Naive thymus-derived CD4-positive, alpha-beta T cell (primary cell): Measurements from ENCODE around the gene SLC39A3. TPM values are rescaled to one million over a fixed set of nuclear protein-coding genes. Genes with fewer than 3 reads are reported as not detected.

Experiments
- ATAC-seq: fragments of 150-1000 bp; cut with Tn5 transposase; 2 replicates; pipeline ENCODE4 v1.10.0; 2021; ENCODE audit warnings: mild to moderate bottlenecking, moderate library complexity
- CTCF ChIA-PET: fragments of 350-600 bp; sonication (Branson Sonifier 250); formaldehyde crosslinking; loops from one replicate; lab custom pipeline; 2021; ENCODE audit warnings: antibody characterized with exemption; lab: Charles Lee
- POLR2A ChIA-PET: fragments of 350-600 bp; sonication (Branson Sonifier 250); formaldehyde crosslinking; loops from one replicate; lab custom pipeline; 2021; ENCODE audit warnings: antibody characterized with exemption, inconsistent platforms; lab: Charles Lee
- DNase-seq, 9 donors: peaks; one replicate each; pipeline versions ENCODE4 v3.0.0 to v3.0.0-alpha.2; 2020 to 2022; ENCODE audit warnings: mixed read lengths in 1 of 9
- H3K27ac ChIP-seq: one replicate; pipeline ENCODE4 v1.7.0; 2013; ENCODE audit warnings: mild to moderate bottlenecking, low read depth, low read length, moderate library complexity
- H3K27me3 ChIP-seq, 2 donors: one replicate each; pipeline ENCODE4 v1.7.0; 2013; ENCODE audit warnings: low read length in 2 of 2, mild to moderate bottlenecking in 2 of 2, moderate library complexity in 2 of 2; ENCODE audit not compliant: control insufficient read depth in 2 of 2, insufficient read depth in 2 of 2
- H3K36me3 ChIP-seq, 3 experiments: 1 replicate in 2 of 3; 2 replicates in 1 of 3; pipeline ENCODE4 v1.7.0; 2013; ENCODE audit warnings: low read length in 3 of 3, mild to moderate bottlenecking in 3 of 3, moderate library complexity in 1 of 3; ENCODE audit not compliant: insufficient read depth in 3 of 3, control insufficient read depth in 2 of 3
- H3K4me1 ChIP-seq, 2 donors: one replicate each; pipeline ENCODE4 v1.7.0; 2013; ENCODE audit warnings: low read length in 2 of 2, mild to moderate bottlenecking in 2 of 2, moderate library complexity in 1 of 2; ENCODE audit not compliant: control insufficient read depth in 2 of 2, insufficient read depth in 2 of 2
- H3K4me3 ChIP-seq: 2 replicates; pipeline ENCODE4 v1.7.0; 2013; ENCODE audit warnings: mild to moderate bottlenecking, low read length
- H3K9me3 ChIP-seq, 3 experiments: 1 replicate in 2 of 3; 2 replicates in 1 of 3; pipeline ENCODE4 v1.7.0; 2013; ENCODE audit warnings: low read length in 3 of 3; ENCODE audit not compliant: control insufficient read depth in 2 of 3
- H3K27ac Mint-ChIP-seq, 9 donors: one replicate each; pipeline ENCODE4 v1.8.0; 2020 to 2022; ENCODE audit warnings: mixed read lengths in 9 of 9, mild to moderate bottlenecking in 8 of 9, moderate library complexity in 5 of 9, inconsistent platforms in 2 of 9
- H3K27me3 Mint-ChIP-seq, 5 donors: one replicate each; pipeline ENCODE4 v1.8.0; 2021 to 2022; ENCODE audit warnings: mixed read lengths in 5 of 5, mild to moderate bottlenecking in 1 of 5
- H3K36me3 Mint-ChIP-seq, 5 donors: one replicate each; pipeline ENCODE4 v1.8.0; 2020 to 2022; ENCODE audit warnings: mixed read lengths in 5 of 5, mild to moderate bottlenecking in 3 of 5, inconsistent platforms in 1 of 5
- H3K4me1 Mint-ChIP-seq, 7 donors: one replicate each; pipeline ENCODE4 v1.8.0; 2020 to 2022; ENCODE audit warnings: mixed read lengths in 7 of 7, mild to moderate bottlenecking in 3 of 7, inconsistent platforms in 1 of 7
- H3K4me3 Mint-ChIP-seq, 10 donors: one replicate each; pipeline ENCODE4 v1.8.0; 2020 to 2022; ENCODE audit warnings: mild to moderate bottlenecking in 10 of 10, mixed read lengths in 10 of 10, moderate library complexity in 6 of 10, inconsistent platforms in 2 of 10
- H3K9me3 Mint-ChIP-seq, 11 donors: one replicate each; pipeline ENCODE4 v1.8.0; 2020 to 2022; ENCODE audit warnings: mixed read lengths in 11 of 11, mild to moderate bottlenecking in 4 of 11, inconsistent platforms in 1 of 11, moderate library complexity in 1 of 11
- intact Hi-C, 2 donors: fragments of 100-400 bp; cut with micrococcal nuclease; formaldehyde crosslinking; loops; one replicate each; pipeline ENCODE4 v1.15.1; 2023
- polyA plus RNA-seq, 2 donors: library from polyadenylated mRNA; unstranded; fragments of 300-500 nt; fragmentation: Illumina TruSeq; gene quantifications; one replicate each; pipeline ENCODE4 v1.2.3, GENCODE V29; 2021
- total RNA-seq, 6 experiments: library from RNA in 5 of 6; stranded (reverse) in 5 of 6; gene quantifications; 1 replicate in 5 of 6; 2 replicates in 1 of 6; pipeline ENCODE4 v1.2.3 and lab custom pipeline; 2021 to 2026

The SLC39A3 gene
- total and polyA plus RNA-seq, 7 experiments from 2014 or later: 10.1 to 42.1 (median 20.0) TPM

GRCh38 chr19:2758601-2759313 is 18.9 kb upstream of the SLC39A3 start:
- Mint-ChIP-seq H3K9me3 (no peaks in the 10 kb centered on the region), H3K27me3 (no peaks in the 10 kb centered on the region), H3K4me3 (no peak overlapping the region), H3K36me3 (peaks cover 0 to 20% (median 7%) of the 10 kb centered on the region in 5 donors), H3K27ac (peak overlapping the region in 1 of 9 donors; percentile 19), H3K4me1 (peaks cover 0 to 2% (median 0%) of the 10 kb centered on the region in 7 donors)
- ChIA-PET POLR2A (no interaction called here), CTCF (no interaction called here)
- no peaks in the 10 kb centered on the region for H3K27me3 ChIP-seq
- H3K4me1 ChIP-seq: no peaks in the 10 kb centered on the region
- H3K9me3 ChIP-seq: no peaks in the 10 kb centered on the region
- ATAC-seq (no peak), DNase-seq (no peak)
- no peak overlapping the region for H3K4me3 ChIP-seq
- H3K36me3 ChIP-seq: peaks cover 0 to 84% (median 0%) of the 10 kb centered on the region in 3 experiments
- H3K27ac ChIP-seq: no peak overlapping the region
- intact Hi-C loops: no loop called here

GRCh38 chr19:2756921-2757881 is 17.4 kb upstream of the SLC39A3 start:
- H3K4me3 Mint-ChIP-seq: no peak overlapping the region
- POLR2A ChIA-PET: no interaction called here
- CTCF ChIA-PET: interaction anchor here (0.6 kb wide), 1 partner anchor 945 kb away, joined by 3 read pairs; the partner anchor contains the start of gene ATP8B3
- H3K36me3 ChIP-seq: peaks cover 0 to 68% (median 0%) of the 10 kb centered on the region in 3 experiments
- peaks cover 0 to 20% (median 7%) of the 10 kb centered on the region in 5 donors for H3K36me3 Mint-ChIP-seq
- no peaks in the 10 kb centered on the region for H3K4me1 ChIP-seq
- H3K27ac ChIP-seq: no peak overlapping the region
- no peaks in the 10 kb centered on the region for H3K27me3 Mint-ChIP-seq
- no peaks in the 10 kb centered on the region for H3K27me3 ChIP-seq
- no peaks in the 10 kb centered on the region for H3K9me3 ChIP-seq
- intact Hi-C loops: no loop called here
- peaks cover 0 to 2% (median 0%) of the 10 kb centered on the region in 7 donors for H3K4me1 Mint-ChIP-seq
- no peak for DNase-seq
- no peak overlapping the region for H3K4me3 ChIP-seq
- no peak for ATAC-seq
- no peak overlapping the region for H3K27ac Mint-ChIP-seq
- no peaks in the 10 kb centered on the region for H3K9me3 Mint-ChIP-seq

DNA sequence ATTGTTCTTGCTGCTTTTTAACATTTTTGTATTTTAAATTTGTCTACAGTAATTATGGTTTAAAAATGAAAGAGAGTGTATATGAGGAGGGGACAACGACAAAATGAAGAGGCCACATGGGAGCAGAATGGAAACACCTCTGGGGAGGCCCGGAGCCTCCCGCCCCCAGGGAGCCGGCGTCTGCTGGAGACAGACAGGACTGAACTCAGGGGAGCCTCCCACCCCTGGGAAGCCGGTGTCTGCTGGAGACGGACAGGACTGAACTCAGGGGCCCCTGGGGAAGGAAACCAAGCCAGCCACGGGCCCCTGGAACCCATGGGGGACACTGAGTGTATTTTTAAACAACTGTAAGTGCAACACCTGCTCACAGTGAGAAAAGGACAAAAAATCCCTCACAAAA is 16.7 kb upstream of the SLC39A3 start:
- Mint-ChIP-seq H3K27me3 (no peaks in the 10 kb centered on the region), H3K27ac (no peak overlapping the region), H3K4me3 (no peak overlapping the region), H3K36me3 (peaks cover 0 to 20% (median 6%) of the 10 kb centered on the region in 5 donors), H3K4me1 (peaks cover 0 to 2% (median 0%) of the 10 kb centered on the region in 7 donors), H3K9me3 (no peaks in the 10 kb centered on the region)
- Histone ChIP-seq H3K4me1 (no peaks in the 10 kb centered on the region), H3K36me3 (peaks cover 0 to 61% (median 0%) of the 10 kb centered on the region in 3 experiments), H3K27ac (no peak overlapping the region), H3K27me3 (no peaks in the 10 kb centered on the region), H3K9me3 (no peaks in the 10 kb centered on the region), H3K4me3 (no peak overlapping the region)
- intact Hi-C loops: no loop called here
- ChIA-PET POLR2A (no interaction called here), CTCF (interaction anchor here (0.6 kb wide), 1 partner anchor 974 kb away, joined by 3 read pairs; no protein-coding TSS in a partner anchor)
- no peak for ATAC-seq
- no peak for DNase-seq

DNA sequence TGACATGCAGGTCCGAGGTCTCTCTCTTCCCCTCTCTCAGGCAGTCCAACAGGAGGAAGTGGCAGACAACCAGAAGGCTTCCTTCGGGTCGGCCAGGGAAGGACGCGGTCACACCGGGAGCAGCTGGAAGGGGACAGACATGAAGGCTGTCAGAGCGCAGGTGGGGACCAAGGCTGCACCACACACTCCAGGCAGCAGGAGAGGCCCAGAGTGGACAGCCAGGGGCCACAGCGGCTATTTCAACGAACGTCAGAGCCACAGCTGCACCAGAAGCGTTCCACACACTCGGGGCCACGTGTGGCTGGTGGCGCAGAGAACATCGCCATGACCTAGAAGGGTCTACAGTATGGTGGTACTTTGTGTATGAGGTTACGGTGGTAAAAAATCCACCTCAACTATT is 16.0 kb upstream of the SLC39A3 start:
- Mint-ChIP-seq H3K36me3 (peaks cover 0 to 20% (median 6%) of the 10 kb centered on the region in 5 donors), H3K4me1 (peaks cover 0 to 2% (median 0%) of the 10 kb centered on the region in 7 donors), H3K27me3 (no peaks in the 10 kb centered on the region), H3K4me3 (no peak overlapping the region), H3K9me3 (no peaks in the 10 kb centered on the region), H3K27ac (no peak overlapping the region)
- ATAC-seq (no peak), DNase-seq (no peak)
- no peaks in the 10 kb centered on the region for H3K9me3 ChIP-seq
- H3K4me3 ChIP-seq: no peak overlapping the region
- no peaks in the 10 kb centered on the region for H3K4me1 ChIP-seq
- no peak overlapping the region for H3K27ac ChIP-seq
- POLR2A ChIA-PET: interaction anchor here (0.6 kb wide), 1 partner anchor 40 kb away, joined by 3 read pairs; no protein-coding TSS in a partner anchor
- intact Hi-C loops: no loop called here
- no peaks in the 10 kb centered on the region for H3K27me3 ChIP-seq
- H3K36me3 ChIP-seq: peaks cover 0 to 54% (median 0%) of the 10 kb centered on the region in 3 experiments
- CTCF ChIA-PET: interaction anchor here (0.6 kb wide), 1 partner anchor 973 kb away, joined by 3 read pairs; no protein-coding TSS in a partner anchor

DNA sequence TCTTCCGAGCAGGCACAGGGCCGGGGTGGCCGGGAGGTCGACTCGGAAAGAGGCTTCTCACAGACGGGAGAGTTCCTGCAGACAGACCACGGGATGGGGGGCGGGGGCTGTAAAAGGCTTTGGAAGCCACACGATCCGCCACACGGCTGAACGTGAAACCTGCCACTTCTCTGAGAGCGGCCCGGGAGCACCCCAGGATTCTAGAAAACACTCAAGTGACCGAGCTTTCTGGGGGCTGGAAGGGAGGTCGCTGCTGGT is 15.6 kb upstream of the SLC39A3 start:
- H3K4me3 Mint-ChIP-seq: no peak overlapping the region
- POLR2A ChIA-PET: no interaction called here
- H3K4me1 Mint-ChIP-seq: peaks cover 0 to 2% (median 0%) of the 10 kb centered on the region in 7 donors

DNA sequence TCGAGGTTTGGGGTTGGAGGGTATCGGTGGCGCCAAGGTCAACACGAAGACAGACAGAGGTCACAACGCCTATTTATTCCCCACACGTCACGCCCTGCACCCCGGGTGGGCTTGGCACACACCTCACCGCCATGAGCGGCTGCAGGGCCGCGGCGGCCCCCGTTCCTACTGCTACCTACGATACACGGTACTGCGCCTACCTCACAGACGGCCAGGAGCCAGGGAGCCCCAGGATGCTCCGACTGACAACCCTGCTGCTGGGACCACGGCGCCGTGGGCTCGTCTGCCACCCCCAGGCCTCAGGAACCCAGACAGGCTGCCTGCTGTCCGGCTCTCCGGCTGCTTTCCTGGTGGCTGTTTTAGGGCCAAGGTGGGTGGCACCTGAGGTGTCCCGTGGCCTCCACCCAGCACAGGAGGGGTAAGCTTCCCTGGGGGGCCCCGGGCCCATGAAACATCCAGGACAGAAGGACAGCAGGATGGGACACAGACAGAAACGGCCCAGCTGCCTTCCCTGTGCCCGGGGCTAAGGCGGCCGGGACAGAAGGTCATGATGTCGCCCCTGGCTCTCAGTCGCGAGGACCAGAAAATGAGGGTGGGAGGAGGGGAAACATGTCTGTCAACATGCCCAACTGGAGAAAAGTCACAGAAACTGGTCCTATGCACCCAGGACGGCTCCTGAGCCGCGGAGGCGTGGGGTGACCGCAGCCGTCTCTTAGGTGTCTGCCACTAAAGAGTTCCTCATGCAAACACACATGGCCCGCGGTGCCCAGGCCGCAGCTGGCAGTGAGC is 15.0 kb upstream of the SLC39A3 start:
- H3K27me3 ChIP-seq: no peaks in the 10 kb centered on the region
- no peak overlapping the region for H3K27ac Mint-ChIP-seq
- no peaks in the 10 kb centered on the region for H3K9me3 Mint-ChIP-seq
- DNase-seq (no peak), ATAC-seq (no peak)
- no peak overlapping the region for H3K27ac ChIP-seq
- no peak overlapping the region for H3K4me3 ChIP-seq
- peaks cover 0 to 2% (median 0%) of the 10 kb centered on the region in 7 donors for H3K4me1 Mint-ChIP-seq
- no peaks in the 10 kb centered on the region for H3K27me3 Mint-ChIP-seq
- intact Hi-C loops: no loop called here
- ChIA-PET CTCF (no interaction called here), POLR2A (no interaction called here)
- no peak overlapping the region for H3K4me3 Mint-ChIP-seq
- H3K36me3 ChIP-seq: peaks cover 0 to 49% (median 0%) of the 10 kb centered on the region in 3 experiments
- H3K9me3 ChIP-seq: no peaks in the 10 kb centered on the region
- no peaks in the 10 kb centered on the region for H3K4me1 ChIP-seq
- peaks cover 0 to 20% (median 6%) of the 10 kb centered on the region in 5 donors for H3K36me3 Mint-ChIP-seq

More for the DNA sequence above, 15.6 kb upstream of the SLC39A3 start:
- no peak overlapping the region for H3K4me3 ChIP-seq
- no peaks in the 10 kb centered on the region for H3K9me3 Mint-ChIP-seq
- no peak overlapping the region for H3K27ac Mint-ChIP-seq
- H3K36me3 ChIP-seq: peaks cover 0 to 50% (median 0%) of the 10 kb centered on the region in 3 experiments
- no peak overlapping the region for H3K27ac ChIP-seq
- no peaks in the 10 kb centered on the region for H3K27me3 Mint-ChIP-seq
- CTCF ChIA-PET: no interaction called here
- H3K9me3 ChIP-seq: no peaks in the 10 kb centered on the region
- peaks cover 0 to 20% (median 6%) of the 10 kb centered on the region in 5 donors for H3K36me3 Mint-ChIP-seq
- DNase-seq: no peak
- intact Hi-C loops: no loop called here
- H3K27me3 ChIP-seq: no peaks in the 10 kb centered on the region
- no peaks in the 10 kb centered on the region for H3K4me1 ChIP-seq
- no peak for ATAC-seq
